IPS-15b (cell line): ENCODE results near the gene PLXDC1.

Source experiments
- H3K27me3 ChIP-seq: one replicate; pipeline ENCODE4 v1.6.1; 2013; ENCODE audit warnings: low read length; ENCODE audit not compliant: control insufficient read depth, insufficient read depth
- H3K36me3 ChIP-seq: one replicate; pipeline ENCODE4 v1.6.1; 2013; ENCODE audit warnings: low read length; ENCODE audit not compliant: control insufficient read depth, insufficient read depth
- H3K4me1 ChIP-seq: one replicate; pipeline ENCODE4 v1.6.1; 2013; ENCODE audit warnings: mild to moderate bottlenecking, low read length; ENCODE audit not compliant: control insufficient read depth, insufficient read depth
- H3K4me3 ChIP-seq: one replicate; pipeline ENCODE4 v1.5.1; 2013; ENCODE audit warnings: low read depth, low read length
- H3K9ac ChIP-seq: one replicate; pipeline ENCODE4 v1.6.1; 2013; ENCODE audit warnings: low read depth, mild to moderate bottlenecking, low read length
- H3K9me3 ChIP-seq: one replicate; pipeline ENCODE4 v1.6.1; 2013; ENCODE audit warnings: mild to moderate bottlenecking, low read length; ENCODE audit not compliant: control insufficient read depth, insufficient read depth

Gene PLXDC1

GRCh38 chr17:39014044-39014794 is 137.2 kb downstream of the PLXDC1 start:
- H3K4me3 ChIP-seq, result no peak overlapping the region
- no peak overlapping the region for H3K9ac ChIP-seq
- H3K9me3 ChIP-seq, result no peaks in the 10 kb centered on the region
- H3K36me3 ChIP-seq, result no peaks in the 10 kb centered on the region
- no peaks in the 10 kb centered on the region for H3K27me3 ChIP-seq
- H3K4me1 ChIP-seq, result peaks cover 3% of the 10 kb centered on the region
